LoVo (cell line): ENCODE measurements around the gene ZFP90.

ENCODE experiments used
- DNase-seq: peaks from one replicate; pipeline ENCODE4 v3.0.0-alpha.2; 2016; ENCODE audit warnings: low spot score

ZFP90 gene

DNA sequence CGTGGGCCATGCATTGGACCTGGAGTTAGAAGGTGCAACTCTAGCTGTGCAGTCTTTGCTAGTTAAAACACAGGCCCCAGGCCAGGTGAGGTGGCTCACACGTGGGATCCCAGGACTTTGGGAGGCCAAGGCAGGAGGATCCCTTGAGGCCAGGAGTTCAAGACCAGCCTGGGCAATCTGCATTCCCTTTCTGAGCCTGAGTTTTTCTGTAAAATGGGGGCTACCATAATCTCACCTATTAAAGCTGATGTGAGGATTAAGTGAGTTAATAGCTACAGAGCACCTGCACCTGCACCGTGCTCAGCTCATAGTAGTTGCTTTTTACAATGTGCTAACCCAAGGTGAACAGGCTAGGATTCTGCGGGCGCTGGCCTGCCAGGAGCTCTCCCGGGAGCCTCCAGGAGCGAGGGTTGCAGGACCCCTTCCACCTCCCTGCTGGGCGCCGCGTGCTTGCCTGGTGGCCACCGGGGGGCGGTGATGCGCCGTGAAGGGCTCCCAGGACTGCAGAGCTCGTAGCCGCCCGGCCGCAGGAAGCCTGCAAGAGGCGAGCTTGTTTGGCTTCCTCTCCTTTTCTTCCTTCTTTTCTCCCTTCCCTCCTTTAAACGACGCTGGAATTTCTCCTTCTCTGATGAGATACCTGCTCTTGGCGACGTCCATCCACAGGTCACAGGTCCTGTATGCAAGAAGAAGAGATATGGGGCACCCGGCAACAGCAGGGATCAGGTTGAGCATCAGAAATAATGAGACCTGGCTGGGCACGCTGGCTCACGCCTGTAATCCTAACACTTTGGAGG lies 51.3 kb downstream of the ZFP90 start:
- no peak for DNase-seq

DNA sequence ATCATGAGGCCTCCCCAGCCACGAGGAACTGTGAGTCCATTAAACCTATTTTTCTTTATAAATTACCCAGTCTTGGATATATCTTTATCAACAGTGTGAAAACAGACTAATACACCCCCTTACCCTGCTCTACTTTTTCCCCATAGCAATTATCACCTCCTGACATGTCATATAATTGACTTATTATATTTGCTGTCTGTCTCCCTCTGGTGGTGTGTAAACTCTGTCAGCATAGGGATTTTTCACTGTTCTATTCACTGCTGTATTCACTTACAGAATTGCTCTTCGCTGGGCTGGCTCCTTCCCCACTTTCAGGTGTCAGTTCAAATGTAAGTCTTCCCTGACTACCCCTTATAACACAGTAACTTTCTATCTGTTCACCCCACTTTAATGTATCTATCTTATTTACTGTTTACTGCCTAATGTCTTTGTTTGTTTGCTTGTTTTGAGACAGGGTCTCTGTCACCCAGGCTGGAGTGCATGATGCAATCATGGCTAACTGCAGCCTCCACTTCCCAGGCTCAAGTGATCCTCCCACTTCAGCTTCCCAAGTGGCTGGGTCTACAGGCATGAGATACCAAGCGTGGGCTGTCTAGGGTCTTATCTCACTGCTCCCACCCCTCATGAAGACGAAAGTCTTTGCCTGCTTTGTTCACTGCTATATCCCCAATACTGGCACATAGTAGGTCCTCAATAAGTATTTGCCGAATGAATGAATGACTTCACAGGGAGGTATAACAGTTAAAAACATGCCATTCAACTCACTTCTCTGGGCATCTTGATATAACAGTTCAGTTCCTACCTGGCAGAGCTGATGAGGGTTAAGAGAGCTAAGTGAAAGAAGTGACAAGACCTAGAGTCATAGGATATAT lies 53.6 kb downstream of the ZFP90 start:
- no peak for DNase-seq

DNA sequence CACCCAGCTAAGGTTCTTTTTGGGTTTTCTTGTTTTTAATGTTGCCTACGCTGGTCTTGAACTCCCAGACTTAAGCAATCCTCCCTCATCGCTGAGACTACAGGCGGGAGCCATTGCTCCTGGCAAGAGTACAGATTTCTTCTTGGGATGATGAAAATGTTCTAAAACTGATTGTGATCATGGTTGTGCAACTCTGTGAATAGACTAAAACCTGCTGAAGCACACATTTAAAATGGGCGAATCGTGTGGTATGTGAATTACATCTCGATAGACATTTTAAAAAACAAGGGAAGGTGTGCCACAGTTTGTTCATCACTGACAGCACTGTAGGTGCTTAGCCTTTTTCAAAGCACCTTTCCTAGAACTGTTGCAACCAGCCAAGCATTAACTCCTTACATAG lies 57.2 kb downstream of the ZFP90 start:
- DNase-seq: no peak

DNA sequence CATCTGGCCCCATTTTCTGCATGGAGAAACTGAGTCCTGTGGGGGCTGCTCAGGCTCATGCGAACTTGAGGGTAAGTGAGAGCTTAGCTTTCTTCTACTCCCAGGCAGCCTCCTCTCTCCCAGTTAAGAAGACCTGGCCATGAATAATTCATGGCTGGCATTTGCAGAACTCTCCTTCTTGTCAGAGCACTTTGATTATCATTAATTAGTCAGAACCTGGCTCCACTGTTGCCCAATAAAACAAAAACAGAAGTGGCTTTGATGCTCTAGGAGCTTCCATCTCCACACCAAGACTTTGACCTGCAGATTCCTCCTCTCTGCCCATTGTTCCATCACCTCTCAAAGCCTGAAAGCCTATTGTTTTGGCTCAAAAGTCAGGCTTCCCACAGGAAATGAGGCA lies 60.5 kb downstream of the ZFP90 start:
- DNase-seq: no peak

DNA sequence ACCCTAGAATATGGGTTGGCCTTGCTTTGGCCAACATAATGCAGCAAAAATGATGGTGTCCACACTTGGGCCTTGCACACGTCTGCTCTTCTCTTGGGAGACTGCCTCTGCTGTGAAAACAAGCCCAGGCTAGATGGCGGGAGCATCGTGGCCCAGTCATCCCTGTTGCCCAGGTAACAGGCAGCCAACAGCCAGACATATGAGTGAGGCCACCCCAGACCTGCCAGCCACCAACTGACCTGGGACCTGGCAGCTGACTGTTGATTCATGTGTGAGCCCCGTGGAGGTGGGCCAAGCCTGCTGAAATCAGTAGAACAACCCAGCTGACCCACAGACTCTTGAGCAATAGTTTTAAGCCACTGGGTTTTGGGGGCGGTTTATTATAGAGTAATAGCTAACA lies 66.7 kb downstream of the ZFP90 start:
- DNase-seq: no peak

DNA sequence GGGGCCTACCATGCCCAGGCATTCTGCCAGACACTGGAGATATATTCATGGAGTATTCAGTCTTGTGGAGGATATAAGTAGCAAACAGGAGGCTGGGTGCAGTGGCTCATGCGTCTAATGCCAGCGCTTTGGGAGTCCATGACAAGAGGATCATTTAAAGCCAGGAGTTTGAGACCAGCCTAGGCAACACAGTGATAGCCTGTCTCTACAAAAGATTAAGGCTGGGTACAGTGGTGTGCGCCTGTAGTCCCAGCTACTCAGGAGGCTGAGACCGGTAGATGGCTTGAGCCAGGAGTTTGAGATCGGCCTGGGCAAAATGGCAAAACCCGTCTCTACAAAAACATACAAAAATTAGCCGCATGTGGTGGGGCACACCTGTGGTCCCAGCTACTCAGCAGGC lies 68.4 kb downstream of the ZFP90 start:
- DNase-seq: no peak

DNA sequence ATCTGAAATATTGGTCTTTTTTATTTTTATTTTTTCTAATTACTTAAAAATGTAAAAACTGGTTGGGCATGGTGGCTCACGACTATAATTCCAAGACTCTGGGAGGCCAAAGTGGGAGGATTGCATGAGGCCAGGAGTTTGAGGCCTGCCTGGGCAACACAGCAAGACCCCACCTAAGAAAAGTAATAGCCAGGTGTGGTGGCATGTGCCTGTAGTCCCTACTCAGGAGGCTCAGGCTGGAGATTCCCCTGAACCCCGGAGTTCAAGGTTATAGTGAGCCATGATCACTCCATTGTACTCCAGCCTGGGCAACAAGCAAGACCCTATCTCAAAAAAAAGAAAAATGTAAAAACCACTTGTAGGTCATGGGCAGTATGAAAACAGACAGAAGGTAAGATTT lies 69.2 kb downstream of the ZFP90 start:
- DNase-seq: no peak

DNA sequence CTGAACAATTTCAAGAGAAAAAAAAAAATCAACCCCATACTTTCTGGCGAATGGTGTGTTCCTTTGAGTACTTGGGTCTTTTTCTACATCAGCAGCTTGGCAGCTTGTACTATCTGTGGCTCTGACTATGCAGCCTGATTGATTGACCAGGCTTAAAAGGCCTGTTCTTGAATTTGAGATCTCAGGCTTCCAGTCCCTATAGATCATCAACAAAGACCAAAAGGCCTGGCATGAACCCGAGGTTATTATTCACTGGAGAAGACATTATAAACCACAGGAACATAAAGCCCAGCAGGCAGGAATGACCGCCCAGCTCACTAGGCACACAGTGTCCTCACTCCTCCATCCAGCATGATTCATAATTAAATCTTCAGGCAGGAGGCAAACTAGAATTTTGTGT lies 73.9 kb downstream of the ZFP90 start:
- DNase-seq: no peak

DNA sequence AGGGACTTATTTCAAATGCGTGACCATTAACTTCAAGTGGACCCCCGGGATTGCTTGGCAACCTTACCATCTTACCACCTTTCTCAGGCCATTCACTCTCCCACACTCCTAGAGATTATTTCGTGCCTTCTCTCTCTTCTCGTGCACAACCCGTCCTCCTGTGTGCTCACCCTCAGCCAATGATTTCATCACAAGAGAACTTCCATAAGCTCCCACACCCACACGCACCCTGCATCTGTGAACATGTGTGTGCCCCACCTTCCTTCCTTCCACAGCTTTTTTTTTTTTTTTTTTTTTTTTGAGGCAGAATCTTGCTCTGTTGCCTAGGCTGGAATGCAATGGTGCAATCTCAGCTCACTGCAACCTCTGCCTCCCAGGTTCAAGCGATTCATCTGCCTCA lies 78.6 kb downstream of the ZFP90 start:
- no peak for DNase-seq
